Neutrophil (primary cell): ENCODE data around the gene ARHGEF38.

Experiments used
- H3K27ac ChIP-seq: fragments of 200-600 bp; sonication (generic); 2 replicates; pipeline ENCODE4 v1.5.1; 2016; ENCODE audit warnings: mild to moderate bottlenecking, moderate library complexity
- H3K27me3 ChIP-seq: fragments of 200-600 bp; sonication (generic); 2 replicates; pipeline ENCODE4 v1.6.0; 2016; ENCODE audit warnings: mild to moderate bottlenecking
- H3K36me3 ChIP-seq: fragments of 200-600 bp; sonication (generic); 2 replicates; pipeline ENCODE4 v1.5.1; 2017
- H3K4me1 ChIP-seq, 2 experiments: fragments of 200-600 bp in 1 of 2; sonication (generic) in 1 of 2; 1 replicate in 1 of 2; 2 replicates in 1 of 2; pipeline versions ENCODE4 v1.5.1 to v1.6.1; 2013 to 2016; ENCODE audit warnings: low read depth in 1 of 2, low read length in 1 of 2, mild to moderate bottlenecking in 1 of 2, moderate library complexity in 1 of 2; ENCODE audit not compliant: control insufficient read depth in 1 of 2, insufficient read depth in 1 of 2
- H3K4me3 ChIP-seq, 2 experiments: fragments of 200-600 bp in 1 of 2; sonication (generic) in 1 of 2; 1 replicate in 1 of 2; 2 replicates in 1 of 2; pipeline ENCODE4 v1.5.1; 2013 to 2016; ENCODE audit warnings: low read depth in 1 of 2, low read length in 1 of 2, mild to moderate bottlenecking in 1 of 2, moderate library complexity in 1 of 2
- H3K9me3 ChIP-seq: fragments of 200-600 bp; sonication (generic); 2 replicates; pipeline ENCODE4 v1.5.1; 2016
- TF ChIP-seq, protein P1 (sequence below): fragments of 200-600 bp; sonication (generic); IDR thresholded peaks from 2 replicates; pipeline ENCODE4 v1.5.1; 2016; ENCODE audit warnings: antibody characterized with exemption

The ARHGEF38 gene

DNA sequence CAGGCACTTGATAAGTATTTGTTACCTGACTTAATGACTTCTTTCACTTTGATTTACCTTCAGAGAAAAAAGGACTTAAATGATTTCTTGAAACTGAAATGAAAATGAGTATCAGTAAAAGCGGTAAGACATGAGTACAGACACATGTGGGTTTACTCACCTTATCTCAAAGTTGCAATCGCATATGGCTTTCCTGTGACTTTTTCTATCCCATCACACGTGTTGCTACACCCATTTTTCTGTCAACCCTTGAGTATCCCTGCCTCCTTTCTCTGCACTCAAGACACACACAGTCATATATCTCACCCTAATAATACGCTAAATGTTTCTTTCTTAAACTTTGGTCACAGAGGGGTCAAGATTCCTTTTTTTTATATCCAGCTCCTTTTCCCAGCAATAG is 11.0 kb upstream of the ARHGEF38 start:
- Histone ChIP-seq H3K27ac (no peak overlapping the region), H3K36me3 (no peaks in the 10 kb centered on the region), H3K4me3 (no peak overlapping the region), H3K27me3 (no peaks in the 10 kb centered on the region), H3K9me3 (no peaks in the 10 kb centered on the region), H3K4me1 (no peaks in the 10 kb centered on the region)
- TF ChIP-seq, protein P1, sequence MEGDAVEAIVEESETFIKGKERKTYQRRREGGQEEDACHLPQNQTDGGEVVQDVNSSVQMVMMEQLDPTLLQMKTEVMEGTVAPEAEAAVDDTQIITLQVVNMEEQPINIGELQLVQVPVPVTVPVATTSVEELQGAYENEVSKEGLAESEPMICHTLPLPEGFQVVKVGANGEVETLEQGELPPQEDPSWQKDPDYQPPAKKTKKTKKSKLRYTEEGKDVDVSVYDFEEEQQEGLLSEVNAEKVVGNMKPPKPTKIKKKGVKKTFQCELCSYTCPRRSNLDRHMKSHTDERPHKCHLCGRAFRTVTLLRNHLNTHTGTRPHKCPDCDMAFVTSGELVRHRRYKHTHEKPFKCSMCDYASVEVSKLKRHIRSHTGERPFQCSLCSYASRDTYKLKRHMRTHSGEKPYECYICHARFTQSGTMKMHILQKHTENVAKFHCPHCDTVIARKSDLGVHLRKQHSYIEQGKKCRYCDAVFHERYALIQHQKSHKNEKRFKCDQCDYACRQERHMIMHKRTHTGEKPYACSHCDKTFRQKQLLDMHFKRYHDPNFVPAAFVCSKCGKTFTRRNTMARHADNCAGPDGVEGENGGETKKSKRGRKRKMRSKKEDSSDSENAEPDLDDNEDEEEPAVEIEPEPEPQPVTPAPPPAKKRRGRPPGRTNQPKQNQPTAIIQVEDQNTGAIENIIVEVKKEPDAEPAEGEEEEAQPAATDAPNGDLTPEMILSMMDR: no peak

DNA sequence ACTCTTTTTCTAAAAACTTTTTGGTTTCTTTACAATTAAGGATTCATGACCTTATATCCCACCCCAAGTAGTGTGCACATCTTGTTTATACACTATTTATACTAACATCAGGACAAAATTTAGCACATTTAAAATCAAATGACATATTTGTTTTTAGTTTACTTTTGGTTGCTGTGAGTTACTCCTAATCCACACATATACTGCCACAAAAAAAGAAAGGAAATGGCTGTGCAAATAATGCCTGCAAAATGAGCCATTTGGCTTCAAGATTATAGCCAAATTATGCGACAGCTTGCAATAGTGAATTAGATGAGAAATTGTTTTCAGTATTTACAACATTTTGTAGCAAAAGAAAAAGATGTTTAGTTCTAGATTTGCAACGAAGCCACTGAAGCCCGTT is 10.4 kb upstream of the ARHGEF38 start:
- Histone ChIP-seq H3K4me1 (no peaks in the 10 kb centered on the region), H3K36me3 (no peaks in the 10 kb centered on the region), H3K9me3 (no peaks in the 10 kb centered on the region), H3K27me3 (no peaks in the 10 kb centered on the region), H3K27ac (no peak overlapping the region), H3K4me3 (no peak overlapping the region)
- TF ChIP-seq, protein P1: no peak

DNA sequence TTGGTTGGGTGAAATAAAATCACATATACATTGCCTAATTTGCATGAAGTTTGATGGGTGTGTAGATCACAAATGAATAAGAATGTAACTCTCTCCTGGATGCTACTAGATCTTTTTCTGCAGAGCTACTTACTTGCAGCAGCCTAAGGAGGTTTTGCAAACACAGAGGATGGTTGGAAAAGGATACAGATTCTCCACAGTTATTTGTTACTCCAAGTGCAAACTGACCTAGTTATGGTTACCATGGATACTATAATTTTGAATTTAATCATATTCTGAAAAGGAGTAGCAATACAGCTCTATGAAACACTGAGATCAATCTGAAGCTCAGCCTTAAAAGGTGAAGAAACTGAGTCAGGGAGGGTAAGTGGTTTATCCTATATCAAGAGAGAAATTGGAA is 9.1 kb upstream of the ARHGEF38 start:
- no peaks in the 10 kb centered on the region for H3K9me3 ChIP-seq
- no peaks in the 10 kb centered on the region for H3K36me3 ChIP-seq
- H3K27me3 ChIP-seq: no peaks in the 10 kb centered on the region
- TF ChIP-seq, protein P1: no peak
- no peaks in the 10 kb centered on the region for H3K4me1 ChIP-seq
- no peak overlapping the region for H3K27ac ChIP-seq
- no peak overlapping the region for H3K4me3 ChIP-seq

DNA sequence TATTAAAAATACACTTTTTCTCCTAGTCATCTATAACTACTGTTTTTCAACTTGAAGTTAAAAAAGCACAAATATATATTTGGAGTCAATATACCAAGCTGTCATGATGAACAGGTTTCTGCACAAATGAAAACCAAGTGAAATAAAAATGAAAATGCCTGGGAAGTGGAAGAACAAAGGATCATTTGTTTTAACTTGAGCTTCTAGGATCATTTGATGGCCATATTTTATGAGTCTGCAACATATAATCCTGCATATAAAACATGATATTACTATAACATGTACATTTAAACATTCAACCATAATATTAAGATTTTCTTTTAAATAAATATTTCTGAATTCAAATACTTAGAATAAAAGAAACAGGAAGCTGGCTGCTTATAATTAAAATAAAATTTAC is 8.5 kb upstream of the ARHGEF38 start:
- H3K27me3 ChIP-seq: no peaks in the 10 kb centered on the region
- no peaks in the 10 kb centered on the region for H3K36me3 ChIP-seq
- H3K4me3 ChIP-seq: no peak overlapping the region
- TF ChIP-seq, protein P1: no peak
- no peaks in the 10 kb centered on the region for H3K9me3 ChIP-seq
- no peak overlapping the region for H3K27ac ChIP-seq
- H3K4me1 ChIP-seq: no peaks in the 10 kb centered on the region

DNA sequence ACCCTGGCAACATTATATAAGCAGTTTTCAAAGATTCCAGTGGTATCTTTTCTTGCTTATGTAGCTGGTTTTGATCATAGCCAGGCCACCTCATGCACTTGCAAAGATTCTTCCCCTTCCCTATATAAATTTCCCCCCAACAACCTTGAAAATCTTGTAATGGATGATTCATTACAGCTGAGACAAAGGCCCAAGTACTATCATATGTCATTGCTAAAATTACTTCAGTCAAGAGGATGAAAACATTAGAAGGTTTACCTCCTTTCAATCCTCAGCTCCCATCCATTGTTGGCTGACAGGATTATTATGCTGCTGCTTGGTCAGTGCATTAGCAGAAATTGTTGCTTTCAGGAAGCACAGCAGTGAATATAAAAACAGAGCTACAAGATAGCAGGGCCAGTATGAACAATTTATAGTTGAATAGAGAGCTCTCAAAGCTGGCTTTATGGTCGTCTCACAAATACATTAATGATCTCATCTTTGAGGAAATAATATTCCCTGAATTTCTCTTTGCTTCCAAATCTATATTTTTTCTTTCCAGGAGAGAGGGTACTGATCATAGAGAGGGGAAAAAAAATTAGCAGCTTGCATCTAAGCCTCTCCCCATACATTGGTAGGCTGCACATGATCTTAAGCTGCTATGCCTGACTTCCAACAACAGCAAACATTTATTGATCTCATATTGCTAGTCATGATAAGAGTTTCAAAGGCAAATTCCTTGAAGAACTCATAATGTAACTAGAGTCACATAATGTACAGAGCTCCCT is 7.7 kb upstream of the ARHGEF38 start:
- Histone ChIP-seq H3K4me3 (no peak overlapping the region), H3K36me3 (no peaks in the 10 kb centered on the region), H3K9me3 (no peaks in the 10 kb centered on the region), H3K27ac (no peak overlapping the region), H3K4me1 (no peaks in the 10 kb centered on the region), H3K27me3 (no peaks in the 10 kb centered on the region)
- TF ChIP-seq, protein P1: no peak
